GM12878 (cell line): ENCODE results near the gene NCKIPSD. TPM values are rescaled to one million over a fixed set of nuclear protein-coding genes. Genes with fewer than 3 reads are reported as not detected.

ENCODE experiments used
- CTCF ChIP-seq, 3 experiments: IDR thresholded peaks in 2 of 3; conservative IDR thresholded peaks in 1 of 3; 2 replicates each; pipeline ENCODE4 v1.5.1; 2011; ENCODE audit warnings: low read depth in 3 of 3, low read length in 3 of 3, mild to moderate bottlenecking in 3 of 3, control low read depth in 2 of 3, moderate library complexity in 2 of 3, inconsistent platforms in 1 of 3, mixed read lengths in 1 of 3; ENCODE audit not compliant: control insufficient read depth in 2 of 3, insufficient read depth in 1 of 3; ENCODE audit errors: extremely low read depth in 1 of 3
- DPF2 ChIP-seq: fragments of 450-650 bp; IDR thresholded peaks from 2 replicates; pipeline ENCODE4 v1.6.1; 2017; ENCODE audit warnings: mild to moderate bottlenecking
- ELK1 ChIP-seq: IDR thresholded peaks from 2 replicates; pipeline ENCODE4 v1.6.1; 2012; ENCODE audit warnings: low read depth, low read length, improper control_type of control experiment
- EP300 ChIP-seq, 2 experiments: fragments of 150-350 bp in 1 of 2; IDR thresholded peaks; 2 replicates each; pipeline ENCODE4 v1.6.1; 2011 to 2012; ENCODE audit warnings: low read depth in 2 of 2, low read length in 2 of 2, borderline replicate concordance in 1 of 2, improper control_type of control experiment in 1 of 2, inconsistent platforms in 1 of 2; ENCODE audit not compliant: control insufficient read depth in 1 of 2
- MTA2 ChIP-seq: fragments of 450-650 bp; IDR thresholded peaks from 2 replicates; pipeline ENCODE4 v1.6.1; 2016; ENCODE audit warnings: low read depth, mild to moderate bottlenecking, moderate library complexity
- NFXL1 ChIP-seq: fragments of 450-650 bp; IDR thresholded peaks from 2 replicates; pipeline ENCODE4 v1.6.1; 2017; ENCODE audit warnings: antibody characterized with exemption, mild to moderate bottlenecking, borderline replicate concordance
- NFYB ChIP-seq: IDR thresholded peaks from 2 replicates; pipeline ENCODE4 v1.6.1; 2011; ENCODE audit warnings: low read depth, mild to moderate bottlenecking, low read length, improper control_type of control experiment, moderate library complexity; ENCODE audit not compliant: insufficient read depth
- NKRF ChIP-seq: fragments of 450-650 bp; conservative IDR thresholded peaks from 2 replicates; pipeline ENCODE4 v1.6.1; 2017; ENCODE audit warnings: mild to moderate bottlenecking, moderate library complexity
- POLR2A ChIP-seq: IDR thresholded peaks from 2 replicates; pipeline ENCODE4 v1.6.1; 2011; ENCODE audit warnings: low read depth, mild to moderate bottlenecking, low read length
- SIN3A ChIP-seq: IDR thresholded peaks from 2 replicates; pipeline ENCODE4 v1.6.1; 2012; ENCODE audit warnings: low read depth, low read length, improper control_type of control experiment
- SMAD1 ChIP-seq: fragments of 450-650 bp; IDR thresholded peaks from 2 replicates; pipeline ENCODE4 v1.6.1; 2018; ENCODE audit warnings: mild to moderate bottlenecking, low read depth; ENCODE audit not compliant: partially characterized antibody
- STAT1 ChIP-seq: fragments of 450-650 bp; conservative IDR thresholded peaks from 2 replicates; pipeline ENCODE4 v1.6.1; 2014; ENCODE audit warnings: antibody characterized with exemption, mild to moderate bottlenecking
- TAF1 ChIP-seq: IDR thresholded peaks from 2 replicates; pipeline ENCODE4 v1.6.1; 2011; ENCODE audit warnings: mild to moderate bottlenecking, low read depth, low read length, borderline replicate concordance
- USF2 ChIP-seq: IDR thresholded peaks from 2 replicates; pipeline ENCODE4 v1.6.1; 2011; ENCODE audit warnings: low read depth, low read length, improper control_type of control experiment, borderline replicate concordance
- ZNF217 ChIP-seq: fragments of 450-650 bp; IDR thresholded peaks from 2 replicates; pipeline ENCODE4 v1.6.1; 2017; ENCODE audit warnings: antibody characterized with exemption, mild to moderate bottlenecking
- ZNF274 ChIP-seq: IDR thresholded peaks from one replicate; pipeline ENCODE4 v1.8.0; 2011; ENCODE audit not compliant: insufficient read length, insufficient read depth
- ZNF592 ChIP-seq: fragments of 450-650 bp; IDR thresholded peaks from 2 replicates; pipeline ENCODE4 v1.6.1; 2017; ENCODE audit warnings: mild to moderate bottlenecking, moderate library complexity
- ZNF622 ChIP-seq: fragments of 450-650 bp; IDR thresholded peaks from 2 replicates; pipeline ENCODE4 v1.6.1; 2017; ENCODE audit warnings: mild to moderate bottlenecking, inconsistent platforms
- polyA plus RNA-seq, 11 experiments: library from polyadenylated mRNA; depleted of rRNA in 4 of 11; unstranded in 6 of 11; stranded (reverse) in 5 of 11; fragments of >200 nt; fragmentation: Nextera tagmentation in 4 of 11; fragmentation: Illumina TruSeq in 1 of 11; extraction: Ambion mirVana in 4 of 11; extraction: Trizol in 1 of 11; gene quantifications; 1 replicate in 1 of 11; 2 replicates in 10 of 11; pipeline versions ENCODE4 v1.2.1 to v1.2.3, GENCODE V29; 2011 to 2016; ENCODE audit warnings: inconsistent platforms in 2 of 11, missing spikeins in 2 of 11, low read depth in 1 of 11
- total RNA-seq, 4 experiments: library from RNA; depleted of rRNA in 3 of 4; stranded (reverse); fragments of >200 nt in 3 of 4; fragmentation: Illumina TruSeq in 1 of 4; extraction: Trizol in 1 of 4; gene quantifications; 2 replicates each; pipeline versions ENCODE4 v1.2.1 to v1.2.3, GENCODE V29; 2013 to 2021

Gene NCKIPSD
- total and polyA plus RNA-seq, 10 of the 15 experiments (the other 5 are each of a cell fraction or from before 2014, with no cell fraction given): 0.93 to 31.6 (median 15.2) TPM

GRCh38 chr3:48716982-48717746 is 31.4 kb upstream of the NCKIPSD start, which contains the start of gene IP6K2 (continued):
- TF ChIP-seq NFXL1 (no peak), USF2 (no peak), ZNF217 (no peak), NFYB (peak; percentile 85; the same call in 1 of the 2 replicates), SMAD1 (peak; percentile 23), ZNF592 (no peak), EP300 (IDR thresholded peaks at IDR 0.05; ENCODE audit: borderline replicate concordance in 1 of 2, control insufficient read depth in 1 of 2, low read depth in 2 of 2, low read length in 2 of 2) (0 out of 4 replicates have a peak, but pooled peaks of 1 of the 2 experiments have one; percentile 1), STAT1 (no peak), ELK1 (peak; percentile 50), ZNF274 (no peak), TAF1 (peak; percentile 81), MTA2 (no peak), SIN3A (no peak), DPF2 (no peak), ZNF622 (no peak), NKRF (peak; percentile 69), CTCF (IDR thresholded peaks at IDR 0.05 in 2 of 3, conservative IDR thresholded peaks at IDR 0.05 in 1 of 3; ENCODE audit: control insufficient read depth in 2 of 3, extremely low read depth in 1 of 3, insufficient read depth in 1 of 3, low read depth in 3 of 3, low read length in 3 of 3) (no peak), POLR2A (peak; percentile 95)
